HG03521 (cell line): ENCODE data around the gene HECTD2.
"Not testable (repeated sequence)": the region's sequence is repeated elsewhere in the genome, so short reads cannot be mapped to it uniquely, and the experiment has no call there.

ENCODE experiments used
- ATAC-seq: cut with Tn5 transposase; IDR thresholded peaks from one replicate; pipeline ENCODE4 v1.9.1; 2021; ENCODE audit warnings: mild to moderate bottlenecking, moderate library complexity; ENCODE audit not compliant: unreplicated experiment

The HECTD2 gene

GRCh38 chr10:91410638-91411371 is 661 bp downstream of the HECTD2 start:
- no peak for ATAC-seq

DNA sequence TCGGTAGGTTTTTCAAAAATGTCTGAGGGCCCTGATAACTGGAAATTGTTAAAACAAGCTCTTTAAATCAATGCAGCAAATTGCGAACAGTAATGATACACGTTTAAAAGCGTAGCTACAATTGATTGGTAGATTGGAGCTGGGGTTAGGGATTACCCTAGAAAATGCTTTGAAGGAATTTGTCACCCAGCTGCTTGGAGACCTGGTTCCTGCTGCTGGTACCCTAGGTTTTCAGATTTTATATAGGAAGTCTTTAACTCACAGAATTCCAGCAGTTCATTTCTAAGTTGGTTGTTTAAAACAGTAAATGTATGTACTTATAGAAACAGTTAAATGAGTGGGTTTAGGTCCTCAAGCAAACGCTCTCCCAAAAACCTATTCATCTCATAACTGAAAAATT is 1.5 kb downstream of the HECTD2 start:
- ATAC-seq = no peak

- no peak for ATAC-seq
Measured at GRCh38 chr10:91412354-91413087, 2.4 kb downstream of the HECTD2 start.

DNA sequence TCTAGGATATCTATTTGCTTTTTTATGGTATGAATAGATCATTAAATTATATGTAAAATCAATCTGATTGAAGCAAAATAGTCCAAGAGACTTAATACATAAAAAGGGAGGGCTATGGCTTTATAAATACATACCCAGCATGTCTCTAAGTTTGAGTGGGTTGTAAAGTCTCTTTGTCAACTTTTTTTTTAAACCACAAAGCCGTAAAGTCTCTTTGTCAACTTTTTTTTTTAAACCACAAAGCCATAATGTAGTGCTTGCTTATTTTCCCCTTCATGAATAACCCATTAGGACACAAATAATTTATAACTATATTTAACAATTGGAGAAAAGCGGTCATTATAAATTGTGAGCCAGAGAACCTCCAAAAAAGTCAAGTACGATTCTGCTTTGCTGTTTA is 5.7 kb downstream of the HECTD2 start:
- no peak for ATAC-seq

- no peak for ATAC-seq
Measured at GRCh38 chr10:91416339-91416855, 6.3 kb downstream of the HECTD2 start.

DNA sequence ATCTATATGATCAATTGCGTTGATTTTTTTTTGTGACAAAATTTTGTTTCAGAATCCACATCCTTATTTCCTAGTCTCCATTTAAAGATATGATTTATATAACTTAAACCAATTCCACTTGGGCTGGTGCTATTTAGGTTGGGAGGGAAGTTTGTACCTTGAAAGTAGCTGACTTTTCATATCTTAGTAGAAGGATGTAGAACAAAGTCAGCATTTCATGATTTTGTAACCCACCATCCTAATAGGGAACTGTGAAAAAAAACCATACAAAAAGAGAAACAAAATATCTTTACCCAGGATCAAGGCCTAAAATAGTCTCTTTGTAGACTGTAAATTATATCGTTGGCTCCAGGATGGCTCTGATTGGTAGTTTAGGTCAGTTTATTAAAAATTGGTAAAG is 8.3 kb downstream of the HECTD2 start:
- no peak for ATAC-seq

GRCh38 chr10:91420868-91421267 is 10.7 kb downstream of the HECTD2 start:
- no peak for ATAC-seq

DNA sequence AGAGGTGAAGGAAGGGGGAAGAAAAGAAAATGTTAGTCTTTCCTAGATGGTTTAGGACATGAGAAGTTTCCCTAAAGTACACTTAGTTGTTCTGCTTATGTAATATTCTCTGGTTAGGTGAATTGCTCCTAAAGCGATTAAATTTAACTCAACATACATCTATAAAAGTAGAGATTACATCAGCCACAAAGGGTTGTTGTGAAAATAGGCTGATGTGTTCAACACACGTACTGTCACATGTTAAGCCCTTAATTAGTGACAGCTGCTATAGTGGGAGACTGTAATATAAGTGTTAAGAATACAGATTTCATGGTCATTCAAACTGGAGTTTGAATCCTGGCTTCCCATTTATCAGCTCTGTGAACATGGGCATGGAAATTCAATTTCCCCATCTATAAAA is 12.8 kb downstream of the HECTD2 start:
- ATAC-seq = no peak

- ATAC-seq = no peak
Measured at GRCh38 chr10:91424016-91424415, 13.9 kb downstream of the HECTD2 start.

DNA sequence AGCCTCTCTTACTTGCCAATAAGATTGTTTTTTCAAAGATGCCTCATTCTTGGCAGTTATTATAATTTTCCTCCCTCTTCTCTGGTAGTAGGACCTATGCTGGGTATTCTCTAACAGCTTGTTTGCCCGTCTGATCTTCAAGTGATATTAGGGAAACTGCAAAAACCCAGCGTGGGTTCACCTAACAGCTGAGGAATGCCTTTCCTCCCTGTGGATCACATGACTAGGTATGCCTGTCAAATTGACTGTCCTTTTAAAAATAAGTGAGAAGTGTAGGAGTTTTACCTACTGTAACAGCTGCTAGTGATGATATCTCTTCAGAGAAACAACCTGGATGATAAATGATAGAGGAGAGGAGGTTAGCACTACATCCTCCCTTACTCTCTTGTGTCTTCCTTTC is 22.0 kb downstream of the HECTD2 start:
- ATAC-seq = no peak

DNA sequence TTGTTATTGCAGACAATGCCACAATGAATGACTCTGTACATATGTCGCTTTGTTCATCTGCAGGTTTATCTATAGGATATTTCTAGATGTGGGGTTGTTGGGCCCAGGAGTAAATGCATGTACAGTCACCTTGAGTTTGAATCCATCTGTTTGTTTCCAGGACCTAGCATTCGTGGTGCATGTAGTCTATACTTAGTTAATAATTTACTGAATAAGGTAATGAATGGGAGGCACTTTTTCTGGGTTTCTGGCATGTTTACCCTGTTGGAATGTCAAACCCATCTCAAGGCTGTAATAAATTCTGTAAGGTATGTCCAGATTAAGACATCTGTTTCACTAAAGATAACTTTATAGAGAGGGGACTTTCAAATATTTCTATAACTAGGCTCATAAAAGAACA is 23.5 kb downstream of the HECTD2 start:
- no peak for ATAC-seq

- ATAC-seq = no peak
Measured at GRCh38 chr10:91434041-91434440, 23.9 kb downstream of the HECTD2 start.

DNA sequence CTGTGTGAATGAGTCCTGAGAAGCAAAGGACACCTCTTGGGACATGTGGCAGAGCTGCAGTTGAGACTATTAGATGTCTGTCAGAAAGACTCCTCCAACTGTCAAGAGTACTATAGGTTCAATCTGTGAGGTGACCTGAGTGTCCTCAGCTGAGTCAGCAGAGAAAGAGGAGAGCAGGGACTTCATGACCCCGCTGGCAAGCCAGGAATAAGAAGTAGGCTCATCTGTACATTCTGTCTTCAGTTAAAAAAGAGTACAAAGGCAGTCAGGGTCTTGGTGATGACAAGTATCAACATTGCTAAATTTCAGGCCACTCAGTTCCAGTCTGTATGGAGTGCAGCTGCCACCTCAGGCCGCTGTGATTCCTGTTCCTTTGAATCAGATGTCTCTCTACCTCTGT is 25.1 kb downstream of the HECTD2 start:
- no peak for ATAC-seq

DNA sequence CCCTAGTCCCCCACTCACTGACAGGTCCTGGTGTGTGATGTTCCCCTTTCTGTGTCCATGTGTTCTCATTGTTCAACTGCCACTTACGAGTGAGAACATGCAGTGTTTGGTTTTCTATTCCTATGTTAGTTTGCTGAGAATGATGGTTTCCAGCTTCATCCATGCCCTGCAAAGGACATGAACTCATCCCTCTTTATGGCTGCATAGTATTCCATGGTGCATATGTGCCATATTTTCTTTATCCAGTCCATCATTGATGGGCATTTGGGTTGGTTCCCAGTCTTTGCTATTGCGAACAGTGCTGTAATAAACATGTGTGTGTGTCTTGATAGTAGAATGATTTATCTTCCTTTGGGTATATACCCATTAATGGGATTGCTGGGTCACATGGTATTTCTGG is 28.1 kb downstream of the HECTD2 start:
- not testable (repeated sequence) for ATAC-seq

GRCh38 chr10:91444211-91445182 is 34.4 kb downstream of the HECTD2 start:
- ATAC-seq = no peak

- ATAC-seq = no peak
Measured at GRCh38 chr10:91452063-91452462, 41.9 kb downstream of the HECTD2 start.

DNA sequence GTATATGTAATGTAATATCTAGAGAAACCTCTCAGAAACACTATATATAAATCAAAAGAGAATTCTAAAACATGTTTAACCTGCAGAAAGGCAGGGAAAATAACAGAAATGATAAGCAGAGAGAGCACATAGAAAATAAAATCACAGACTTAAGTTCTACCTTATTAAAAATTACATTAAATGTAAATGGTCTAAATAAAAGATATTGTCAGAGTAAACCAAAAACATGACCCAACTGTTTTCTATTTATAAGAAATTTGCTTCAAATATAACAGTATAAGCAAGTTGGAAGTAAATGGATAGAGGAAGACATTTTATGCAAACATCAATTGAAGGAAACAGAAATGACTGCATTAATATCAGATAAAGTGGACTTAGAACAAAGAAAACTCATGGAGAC is 43.4 kb downstream of the HECTD2 start:
- ATAC-seq = no peak

DNA sequence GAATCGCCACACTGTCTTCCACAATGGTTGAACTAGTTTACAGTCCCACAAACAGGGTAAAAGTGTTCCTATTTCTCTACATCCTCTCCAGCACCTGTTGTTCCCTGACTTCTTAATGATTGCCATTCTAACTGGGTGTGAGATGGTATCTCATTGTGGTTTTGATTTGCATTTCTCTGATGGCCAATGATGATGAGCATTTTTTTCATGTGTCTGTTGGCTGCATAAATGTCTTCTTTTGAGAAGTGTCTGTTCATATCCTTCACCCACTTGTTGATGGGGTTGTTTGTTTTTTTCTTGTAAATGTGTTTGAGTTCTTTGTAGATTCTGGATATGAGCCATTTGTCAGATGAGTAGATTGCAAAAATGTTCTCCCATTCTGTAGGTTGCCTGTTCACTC is 45.0 kb downstream of the HECTD2 start:
- ATAC-seq = not testable (repeated sequence)

DNA sequence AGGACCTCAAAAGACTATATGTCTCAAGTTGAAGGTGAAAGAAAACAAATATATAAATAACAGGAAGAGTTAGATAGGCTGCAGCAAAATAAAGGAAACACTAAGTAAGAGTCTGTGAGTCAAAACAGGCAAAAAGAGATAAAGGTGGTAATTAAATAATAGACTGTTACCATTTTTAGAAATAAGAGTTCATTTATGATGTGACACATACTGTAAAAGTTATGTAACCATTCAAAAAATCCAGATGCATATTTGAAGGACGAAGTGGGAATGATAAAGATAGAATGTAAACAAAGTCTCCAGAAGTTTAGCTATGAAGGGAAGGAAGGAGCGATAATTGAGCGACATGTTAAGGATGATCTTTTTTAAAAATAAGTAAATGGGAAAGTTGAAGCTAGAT is 50.5 kb downstream of the HECTD2 start:
- no peak for ATAC-seq

DNA sequence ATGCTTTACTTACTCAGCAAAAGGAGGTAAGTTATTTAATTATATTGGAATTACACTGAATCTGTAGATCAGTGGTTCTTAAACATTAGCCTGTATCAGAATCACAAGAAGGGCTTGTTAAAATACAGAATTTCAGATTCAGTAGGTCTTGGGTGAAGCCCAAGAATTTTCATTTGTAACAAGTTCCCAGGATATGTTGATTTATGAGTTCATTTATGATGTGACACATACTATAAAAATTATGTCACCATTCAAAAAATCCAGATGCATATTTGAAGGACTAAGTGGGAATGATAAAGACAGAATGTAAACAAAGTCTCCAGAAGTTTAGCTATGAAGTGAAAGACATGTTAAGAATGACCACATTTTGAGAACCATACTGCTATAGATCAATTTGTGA is 52.3 kb downstream of the HECTD2 start:
- ATAC-seq = no peak

DNA sequence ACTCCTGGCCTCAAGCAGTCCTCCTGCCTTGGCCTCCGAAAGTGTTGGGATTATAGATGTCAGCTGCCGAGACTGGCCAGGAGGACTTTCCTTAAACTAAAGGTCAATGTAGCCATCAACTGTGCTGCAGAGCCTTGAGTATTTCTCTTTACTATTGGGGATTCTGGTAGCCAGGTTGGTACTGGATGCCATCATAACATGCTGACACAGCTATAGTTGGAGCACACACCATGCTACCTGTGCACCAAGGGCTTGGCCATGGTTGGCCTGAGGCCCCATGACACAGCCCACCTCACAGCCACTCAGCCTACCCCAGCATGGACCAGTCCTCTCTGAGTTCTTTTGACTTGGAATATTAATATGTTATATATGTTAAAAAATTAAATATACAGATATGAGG is 54.4 kb downstream of the HECTD2 start:
- no peak for ATAC-seq
